Activated B cell treated with CpG ODN at 0.5 μM for 24 hours (primary cell): ENCODE measurements around the gene IL1RL2. TPM values are rescaled to one million over a fixed set of nuclear protein-coding genes. Genes with fewer than 3 reads are reported as not detected.

Experiments used
- ATAC-seq: fragments of 200-7000 bp; cut with Tn5 transposase; one replicate; pipeline ENCODE4 v1.10.0; 2021; ENCODE audit warnings: low read depth, mild to moderate bottlenecking, moderate library complexity
- CTCF ChIA-PET: fragments of 350-600 bp; sonication (Branson Sonifier 250); formaldehyde crosslinking; loops from one replicate; lab custom pipeline; 2021; ENCODE audit warnings: antibody characterized with exemption; lab: Charles Lee
- POLR2A ChIA-PET: fragments of 350-600 bp; sonication (Branson Sonifier 250); formaldehyde crosslinking; loops from one replicate; lab custom pipeline; 2021; ENCODE audit warnings: antibody characterized with exemption; lab: Charles Lee
- DNase-seq: peaks from one replicate; pipeline ENCODE4 v3.0.0; 2022
- H3K27ac Mint-ChIP-seq: one replicate; pipeline ENCODE4 v1.8.0; 2020; ENCODE audit warnings: mixed read lengths
- H3K27me3 Mint-ChIP-seq: one replicate; pipeline ENCODE4 v1.8.0; 2021; ENCODE audit warnings: mixed read lengths
- H3K36me3 Mint-ChIP-seq: one replicate; pipeline ENCODE4 v1.8.0; 2021; ENCODE audit warnings: low read depth, mixed read lengths
- H3K4me1 Mint-ChIP-seq: one replicate; pipeline ENCODE4 v1.8.0; 2021; ENCODE audit warnings: mixed read lengths
- H3K4me3 Mint-ChIP-seq: one replicate; pipeline ENCODE4 v1.8.0; 2020; ENCODE audit warnings: mild to moderate bottlenecking, mixed read lengths
- H3K9me3 Mint-ChIP-seq: one replicate; pipeline ENCODE4 v1.8.0; 2020; ENCODE audit warnings: mixed read lengths
- CTCF ChIP-seq: fragments of 200-600 bp; IDR thresholded peaks from one replicate; pipeline ENCODE4 v1.8.0; 2022; ENCODE audit warnings: antibody characterized with exemption, mild to moderate bottlenecking
- intact Hi-C: fragments of 100-400 bp; cut with micrococcal nuclease; formaldehyde crosslinking; loops from one replicate; pipeline ENCODE4 v1.15.1; 2024
- total RNA-seq: library from RNA; stranded (reverse); gene quantifications from 2 replicates; pipeline ENCODE4 v1.2.3, GENCODE V29; 2022

IL1RL2 gene
- total RNA-seq, 1 donor from 2014 or later: not detected

DNA sequence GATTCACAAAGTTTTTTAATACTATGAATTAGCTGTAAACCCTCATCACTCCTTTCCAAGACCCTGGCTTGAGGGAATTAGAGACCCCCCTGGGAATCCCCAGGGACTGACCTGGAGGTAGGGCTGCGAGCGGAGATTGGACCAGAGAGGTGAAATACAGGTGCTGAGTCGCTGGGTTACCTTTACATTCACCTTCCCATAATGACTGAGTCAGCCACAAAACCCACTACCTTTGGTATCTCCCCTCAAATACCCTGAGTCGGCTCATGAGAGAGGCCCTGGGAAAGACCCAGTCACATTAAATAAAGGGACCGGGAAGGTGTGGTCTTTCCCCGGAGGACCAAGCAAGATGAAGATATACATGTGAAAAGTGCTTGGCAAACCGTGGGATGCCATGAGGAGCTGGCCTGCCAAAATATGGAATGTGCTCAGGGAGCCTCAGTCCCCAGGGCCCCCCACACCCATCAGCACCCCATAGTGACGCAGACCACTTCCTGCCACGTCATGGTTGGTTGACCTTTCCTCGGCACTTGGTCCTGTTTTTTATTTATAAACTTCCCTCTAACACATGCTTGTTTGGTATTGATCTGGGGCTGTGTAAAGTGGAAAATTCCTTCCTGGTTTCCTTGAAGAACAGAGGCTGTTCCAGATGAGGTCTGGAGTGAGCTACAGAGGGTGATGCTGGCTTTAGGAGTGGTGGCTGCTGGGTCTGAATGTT is 51.4 kb downstream of the IL1RL2 start:
- Mint-ChIP-seq H3K4me1 (peaks cover 22% of the 10 kb centered on the region), H3K36me3 (no peaks in the 10 kb centered on the region), H3K27ac (no peak overlapping the region), H3K27me3 (peaks cover 14% of the 10 kb centered on the region), H3K9me3 (no peaks in the 10 kb centered on the region), H3K4me3 (peak overlapping the region; percentile 38)
- intact Hi-C loops: no loop called here
- ChIA-PET CTCF (interaction anchor here (0.7 to 4.1 kb wide), 4 partner anchors 205 to 896 kb away, joined by 3 to 73 read pairs (median 16); no protein-coding TSS in a partner anchor), POLR2A (interaction anchor here (0.6 kb wide), 1 partner anchor 102 kb away, joined by 7 read pairs; no protein-coding TSS in a partner anchor)
- ATAC-seq: no peak
- DNase-seq: no peak
- TF ChIP-seq CTCF: no peak

DNA sequence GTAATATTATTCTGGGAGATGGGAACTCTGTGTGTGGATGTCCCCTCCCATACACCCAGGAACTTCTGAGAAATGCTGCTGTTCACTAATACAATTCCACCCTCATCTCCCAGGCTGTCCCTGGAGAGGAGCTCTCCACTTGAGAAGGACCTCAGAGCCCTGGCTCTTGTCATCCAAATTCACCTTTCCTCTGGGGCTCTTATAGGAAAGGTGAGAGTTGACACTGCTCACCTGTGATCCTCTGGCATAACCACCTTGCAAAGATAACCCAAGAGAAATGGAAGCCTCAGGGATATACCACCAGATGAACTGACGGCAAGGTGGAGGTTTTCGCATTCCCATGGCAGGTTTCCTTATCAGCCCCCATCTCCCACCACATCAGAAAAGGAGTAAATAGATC is 52.0 kb downstream of the IL1RL2 start:
- peaks cover 22% of the 10 kb centered on the region for H3K4me1 Mint-ChIP-seq

DNA sequence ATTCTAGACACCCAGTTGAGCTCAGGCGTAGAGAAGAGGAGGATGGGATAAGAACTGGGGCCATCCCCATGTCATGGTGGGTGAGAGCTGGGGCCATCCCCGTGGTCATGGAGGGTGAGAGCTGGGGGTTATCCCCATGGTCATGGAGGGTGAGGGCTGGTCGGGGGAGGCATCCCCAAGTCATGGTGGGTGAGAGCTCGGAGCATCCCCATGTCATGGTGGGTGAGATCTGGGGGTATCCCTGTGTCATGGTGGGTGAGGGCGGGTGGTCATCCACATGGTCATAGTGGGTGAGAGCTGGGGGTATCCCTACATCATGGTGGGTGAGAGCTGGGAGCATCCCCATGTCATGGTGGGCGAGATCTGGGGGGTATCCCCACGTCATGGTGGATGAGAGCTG is 52.5 kb downstream of the IL1RL2 start:
- DNase-seq: no peak
- POLR2A ChIA-PET: interaction anchor here (1.8 kb wide), 1 partner anchor 356 kb away, joined by 5 read pairs; no protein-coding TSS in a partner anchor
- Mint-ChIP-seq H3K36me3 (no peaks in the 10 kb centered on the region), H3K4me1 (peaks cover 22% of the 10 kb centered on the region), H3K27me3 (peaks cover 14% of the 10 kb centered on the region), H3K9me3 (no peaks in the 10 kb centered on the region), H3K4me3 (no peak overlapping the region), H3K27ac (no peak overlapping the region)
- CTCF ChIA-PET: interaction anchor here (0.7 to 4.1 kb wide), 9 partner anchors 10 to 928 kb away, joined by 5 to 73 read pairs (median 22); no protein-coding TSS in a partner anchor
- no peak for ATAC-seq
- TF ChIP-seq CTCF: no peak
- intact Hi-C loops: no loop called here

More for the DNA sequence above, 52.0 kb downstream of the IL1RL2 start:
- ChIA-PET CTCF (interaction anchor here (0.7 to 4.1 kb wide), 5 partner anchors 10 to 927 kb away, joined by 5 to 73 read pairs (median 26); no protein-coding TSS in a partner anchor), POLR2A (interaction anchor here (0.6 kb wide), 1 partner anchor 103 kb away, joined by 7 read pairs; no protein-coding TSS in a partner anchor)
- H3K36me3 Mint-ChIP-seq: no peaks in the 10 kb centered on the region
- H3K27me3 Mint-ChIP-seq: peaks cover 14% of the 10 kb centered on the region
- no peak overlapping the region for H3K4me3 Mint-ChIP-seq
- DNase-seq (no peak), ATAC-seq (no peak)
- no peak overlapping the region for H3K27ac Mint-ChIP-seq
- intact Hi-C loops: no loop called here
- no peak for TF ChIP-seq CTCF
- H3K9me3 Mint-ChIP-seq: no peaks in the 10 kb centered on the region

DNA sequence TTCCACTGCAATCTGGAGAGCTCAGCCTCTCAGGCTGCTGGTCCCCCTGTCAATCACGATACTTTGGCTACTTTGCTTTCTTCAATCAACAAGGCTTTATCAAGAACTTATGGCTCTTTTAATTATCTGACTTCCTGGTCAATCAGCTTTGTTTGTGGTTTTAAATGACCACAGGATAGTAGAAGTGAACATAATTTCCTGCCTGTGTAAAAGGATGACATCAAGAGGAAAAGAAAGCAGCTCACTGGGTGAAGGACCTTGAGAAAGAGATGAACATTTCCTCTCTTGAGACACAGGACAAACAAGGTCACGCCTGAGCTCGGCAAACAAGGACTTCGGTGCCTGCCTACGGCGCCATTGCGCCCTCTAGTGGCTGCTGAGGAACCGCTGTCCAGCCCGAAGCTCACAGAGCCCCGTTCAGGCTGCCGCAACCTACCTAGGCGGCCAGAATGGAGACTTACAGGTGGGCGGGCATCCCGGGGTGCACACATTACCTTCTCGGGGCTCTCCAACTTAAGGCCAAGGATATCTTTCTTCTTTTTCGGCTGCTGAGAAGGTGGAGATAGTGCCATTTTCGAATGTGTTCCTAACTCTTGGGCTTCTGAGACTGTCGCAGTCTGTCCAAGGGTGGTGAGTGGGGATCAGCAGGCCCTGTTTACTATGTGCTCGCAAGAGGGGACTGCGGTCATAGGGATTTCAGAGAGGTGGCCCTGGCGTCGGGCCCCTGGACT is 54.0 kb downstream of the IL1RL2 start:
- TF ChIP-seq CTCF: peak; percentile 89
- ChIA-PET CTCF (interaction anchor here (0.6 to 4.1 kb wide), 46 partner anchors 8 to 1727 kb away, joined by 3 to 73 read pairs (median 5); no protein-coding TSS in a partner anchor), POLR2A (interaction anchor here (0.6 to 1.8 kb wide), 3 partner anchors 10 to 357 kb away, joined by 3 to 5 read pairs (median 3); no protein-coding TSS in a partner anchor)
- Mint-ChIP-seq H3K36me3 (no peaks in the 10 kb centered on the region), H3K9me3 (no peaks in the 10 kb centered on the region), H3K27ac (no peak overlapping the region), H3K27me3 (peaks cover 14% of the 10 kb centered on the region), H3K4me3 (no peak overlapping the region), H3K4me1 (peaks cover 22% of the 10 kb centered on the region)
- intact Hi-C loops: loop anchor here (1.0 kb wide), 4 partner anchors 202 to 899 kb away; no protein-coding TSS in a partner anchor
- DNase-seq: peak; percentile 72
- ATAC-seq: peak; percentile 91
